Cardiac muscle cell (in vitro differentiated cells and primary cell): ENCODE results near the gene FNDC3B. TPM values are rescaled to one million over a fixed set of nuclear protein-coding genes. Genes with fewer than 3 reads are reported as not detected.
A peak's percentile ranks its signal among the peaks of the same experiment; 100 is the strongest.

ENCODE experiments used
- DNase-seq, 2 donors: peaks; one replicate each; pipeline versions ENCODE4 v3.0.0 to v3.0.0-alpha.2; 2010 to 2017; ENCODE audit warnings: low read depth in 1 of 2, low spot score in 1 of 2
- H3K27ac ChIP-seq: fragments of 200-600 bp; sonication (generic); 2 replicates; pipeline ENCODE4 v1.5.1; 2016
- H3K27me3 ChIP-seq: fragments of 200-600 bp; sonication (generic); 2 replicates; pipeline ENCODE4 v1.6.0; 2016; ENCODE audit warnings: control low read depth
- H3K36me3 ChIP-seq: fragments of 200-600 bp; sonication (generic); 2 replicates; pipeline ENCODE4 v1.5.1; 2016; ENCODE audit warnings: control low read depth
- H3K4me1 ChIP-seq: fragments of 200-600 bp; sonication (generic); 2 replicates; pipeline ENCODE4 v1.8.1; 2017; ENCODE audit warnings: low read depth, mild to moderate bottlenecking, mixed run types
- H3K4me3 ChIP-seq: fragments of 200-600 bp; sonication (generic); 2 replicates; pipeline ENCODE4 v1.5.1; 2016; ENCODE audit warnings: mild to moderate bottlenecking
- H3K9me3 ChIP-seq: fragments of 200-600 bp; sonication (generic); 2 replicates; pipeline ENCODE4 v1.5.1; 2017; ENCODE audit warnings: low read depth, mild to moderate bottlenecking, control low read depth
- polyA plus RNA-seq: library from polyadenylated mRNA; unstranded; fragments of >200 nt; fragmentation: Nextera tagmentation; extraction: Ambion mirVana; gene quantifications from 2 replicates; pipeline ENCODE4 v1.2.1, GENCODE V29; 2016
- total RNA-seq: library from RNA; depleted of rRNA; stranded (reverse); fragments of >200 nt; gene quantifications from 2 replicates; pipeline ENCODE4 v1.2.3, GENCODE V29; 2016
- TF ChIP-seq, protein P1 (sequence below): IDR thresholded peaks from 2 replicates; pipeline ENCODE4 v1.5.1; 2012; ENCODE audit warnings: low read depth, mild to moderate bottlenecking, low read length

FNDC3B gene
- total and polyA plus RNA-seq, 2 experiments from 2014 or later: 55.2 to 62.3 TPM

DNA sequence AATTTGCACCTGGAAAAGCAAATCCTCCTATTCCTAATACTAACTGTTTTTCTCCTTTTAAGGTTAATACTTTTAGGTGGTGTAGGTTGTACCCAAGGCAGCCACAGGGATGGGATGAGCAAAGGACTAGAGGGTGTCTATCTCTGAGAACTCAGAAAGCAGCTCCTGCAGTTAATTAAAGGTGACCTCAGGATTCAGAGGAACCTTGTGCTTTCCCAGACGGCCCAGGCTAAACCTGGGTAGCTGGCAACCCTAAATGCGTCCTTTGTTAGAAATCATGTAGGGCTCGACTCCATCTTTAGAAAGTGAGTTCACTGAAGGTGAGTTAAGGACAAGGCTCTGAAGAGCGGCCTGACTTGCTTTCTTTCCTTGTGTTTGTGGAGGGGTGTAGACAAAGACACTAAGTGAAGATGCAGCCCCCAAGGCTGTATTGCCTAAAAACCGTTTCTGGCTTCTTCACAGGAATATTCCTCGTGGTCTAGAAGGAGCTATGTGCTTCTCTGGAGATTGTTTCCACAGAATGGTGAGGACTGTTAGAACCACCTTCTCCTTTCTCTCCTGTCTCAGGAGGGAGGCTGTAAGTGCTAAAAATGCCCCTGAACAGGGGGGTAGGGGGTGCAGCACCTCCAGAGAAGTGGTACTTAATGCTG lies 14.9 kb downstream of the FNDC3B start:
- TF ChIP-seq, protein P1, sequence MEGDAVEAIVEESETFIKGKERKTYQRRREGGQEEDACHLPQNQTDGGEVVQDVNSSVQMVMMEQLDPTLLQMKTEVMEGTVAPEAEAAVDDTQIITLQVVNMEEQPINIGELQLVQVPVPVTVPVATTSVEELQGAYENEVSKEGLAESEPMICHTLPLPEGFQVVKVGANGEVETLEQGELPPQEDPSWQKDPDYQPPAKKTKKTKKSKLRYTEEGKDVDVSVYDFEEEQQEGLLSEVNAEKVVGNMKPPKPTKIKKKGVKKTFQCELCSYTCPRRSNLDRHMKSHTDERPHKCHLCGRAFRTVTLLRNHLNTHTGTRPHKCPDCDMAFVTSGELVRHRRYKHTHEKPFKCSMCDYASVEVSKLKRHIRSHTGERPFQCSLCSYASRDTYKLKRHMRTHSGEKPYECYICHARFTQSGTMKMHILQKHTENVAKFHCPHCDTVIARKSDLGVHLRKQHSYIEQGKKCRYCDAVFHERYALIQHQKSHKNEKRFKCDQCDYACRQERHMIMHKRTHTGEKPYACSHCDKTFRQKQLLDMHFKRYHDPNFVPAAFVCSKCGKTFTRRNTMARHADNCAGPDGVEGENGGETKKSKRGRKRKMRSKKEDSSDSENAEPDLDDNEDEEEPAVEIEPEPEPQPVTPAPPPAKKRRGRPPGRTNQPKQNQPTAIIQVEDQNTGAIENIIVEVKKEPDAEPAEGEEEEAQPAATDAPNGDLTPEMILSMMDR: no peak
- no peaks in the 10 kb centered on the region for H3K9me3 ChIP-seq
- H3K27me3 ChIP-seq: no peaks in the 10 kb centered on the region
- DNase-seq: no peak
- H3K4me1 ChIP-seq: peaks cover 13% of the 10 kb centered on the region
- peaks cover 12% of the 10 kb centered on the region for H3K36me3 ChIP-seq
- H3K4me3 ChIP-seq: no peak overlapping the region
- peak overlapping the region; percentile 2 for H3K27ac ChIP-seq

DNA sequence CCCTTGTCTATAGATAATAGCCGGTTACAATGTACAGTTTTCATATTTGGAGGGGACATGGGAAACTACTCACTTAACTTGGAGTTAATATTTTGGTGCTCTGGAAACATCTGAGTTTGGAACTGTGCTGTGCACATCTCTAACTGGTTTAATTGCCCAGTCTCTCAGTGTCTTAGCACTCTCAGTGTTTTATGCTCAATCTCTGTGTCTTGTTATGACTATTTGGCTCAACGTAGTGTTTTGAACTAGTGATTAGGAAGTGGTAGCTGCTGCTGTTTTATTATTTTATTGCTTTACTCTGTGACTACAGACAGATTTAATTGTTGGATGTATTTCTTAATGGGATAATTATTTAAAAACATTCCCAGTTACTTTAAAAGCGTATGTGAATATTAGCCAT lies 17.0 kb downstream of the FNDC3B start:
- peak overlapping the region; percentile 26 for H3K27ac ChIP-seq

DNA sequence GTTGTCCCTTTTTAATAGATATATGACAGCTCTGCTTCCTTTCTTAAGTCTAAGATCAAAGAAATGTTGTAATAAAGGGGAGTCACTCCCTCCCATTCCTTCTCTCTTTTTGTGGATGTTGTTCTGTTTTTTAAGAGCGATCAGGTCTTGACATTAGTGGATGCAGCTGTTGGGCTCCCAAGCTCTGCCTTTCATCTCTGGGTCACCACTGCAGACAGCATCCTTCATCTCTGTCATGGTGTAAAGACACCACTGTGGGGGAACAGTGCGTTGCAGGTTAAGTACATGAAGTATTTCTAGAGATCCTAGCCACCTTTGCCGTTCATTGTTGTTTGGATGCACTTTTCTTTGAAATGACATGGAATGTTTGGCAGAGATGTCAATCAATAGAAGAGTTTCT lies 17.7 kb downstream of the FNDC3B start:
- Histone ChIP-seq H3K36me3 (peaks cover 6% of the 10 kb centered on the region), H3K4me1 (peaks cover 13% of the 10 kb centered on the region), H3K9me3 (no peaks in the 10 kb centered on the region), H3K27ac (no peak overlapping the region), H3K4me3 (no peak overlapping the region), H3K27me3 (no peaks in the 10 kb centered on the region)
- DNase-seq: no peak
- TF ChIP-seq, protein P1: no peak

More for the DNA sequence above, 17.0 kb downstream of the FNDC3B start:
- DNase-seq: no peak
- TF ChIP-seq, protein P1: no peak
- no peaks in the 10 kb centered on the region for H3K9me3 ChIP-seq
- H3K27me3 ChIP-seq: no peaks in the 10 kb centered on the region
- H3K4me1 ChIP-seq: peaks cover 13% of the 10 kb centered on the region
- no peak overlapping the region for H3K4me3 ChIP-seq
- peaks cover 9% of the 10 kb centered on the region for H3K36me3 ChIP-seq

DNA sequence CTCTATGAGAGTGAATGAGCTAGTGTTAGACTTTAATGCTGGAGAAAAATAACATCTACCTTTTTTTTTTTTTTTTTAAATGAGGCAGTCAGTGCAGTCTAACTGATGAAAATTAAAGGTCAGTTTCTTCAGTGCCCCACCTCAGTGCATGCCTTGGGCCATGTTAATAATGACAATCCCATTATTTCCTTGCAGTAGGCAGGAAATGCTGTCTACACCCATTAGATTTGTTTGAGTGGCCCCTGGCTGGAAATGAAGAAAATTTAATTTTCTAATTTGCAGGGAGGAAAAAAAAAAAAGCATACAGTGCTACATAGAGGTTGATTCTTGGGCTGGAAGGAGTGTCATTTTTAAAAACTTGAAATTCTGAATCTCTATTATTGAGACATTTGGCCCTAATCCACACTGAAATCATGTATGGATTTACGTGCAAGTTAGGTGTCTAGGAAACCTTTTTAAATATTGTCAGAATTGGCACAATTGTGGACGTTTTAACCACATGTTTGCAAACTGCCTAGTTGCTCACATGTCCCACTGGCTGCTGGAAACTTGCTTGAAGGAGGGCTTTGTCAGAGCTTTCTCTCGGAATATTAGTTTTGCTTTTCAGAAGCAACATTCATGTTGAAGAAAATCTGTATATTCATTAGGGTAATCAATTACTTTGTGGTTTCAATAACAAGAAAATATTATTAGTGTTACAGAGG lies 18.4 kb downstream of the FNDC3B start:
- H3K4me3 ChIP-seq: no peak overlapping the region
- TF ChIP-seq, protein P1: no peak
- H3K4me1 ChIP-seq: peaks cover 13% of the 10 kb centered on the region
- no peak overlapping the region for H3K27ac ChIP-seq
- no peaks in the 10 kb centered on the region for H3K9me3 ChIP-seq
- no peaks in the 10 kb centered on the region for H3K27me3 ChIP-seq
- no peak for DNase-seq
- H3K36me3 ChIP-seq: peaks cover 6% of the 10 kb centered on the region

DNA sequence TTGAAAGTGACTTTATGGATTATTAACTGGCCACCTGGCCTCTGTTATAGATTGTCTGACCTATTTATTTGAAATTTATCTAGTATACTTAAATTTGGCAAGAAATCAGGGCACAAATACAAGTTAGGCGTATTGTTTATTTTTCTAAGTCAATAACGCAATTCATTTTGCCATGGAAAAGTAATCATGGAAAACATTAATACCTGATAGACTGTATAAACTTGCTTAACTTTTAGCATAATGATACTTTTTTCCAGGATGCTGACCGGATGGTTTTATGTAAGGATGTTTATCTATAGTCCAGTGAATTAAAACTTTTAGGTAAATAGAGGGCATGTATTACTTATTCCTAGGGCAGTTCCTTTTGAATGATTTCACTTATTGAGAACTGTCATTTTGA lies 20.2 kb downstream of the FNDC3B start:
- Histone ChIP-seq H3K4me3 (no peak overlapping the region), H3K27me3 (no peaks in the 10 kb centered on the region), H3K4me1 (peaks cover 13% of the 10 kb centered on the region), H3K9me3 (no peaks in the 10 kb centered on the region), H3K36me3 (no peaks in the 10 kb centered on the region), H3K27ac (no peak overlapping the region)
- DNase-seq: no peak
- TF ChIP-seq, protein P1: no peak
